ENCODE measurements around the gene CD207.

- TF ChIP-seq CTCF (IDR thresholded peaks at IDR 0.05) (no peak), POLR2A (IDR thresholded peaks at IDR 0.05) (no peak)
Measured at GRCh38 chr2:70851704-70852103, 16.1 kb upstream of the CD207 start.

Measured in esophagus squamous epithelium (tissue), 4 donors.